Renal cortex interstitium (tissue), 11 donors: ENCODE results near the gene ZMIZ1. TPM values are rescaled to one million over a fixed set of nuclear protein-coding genes. Genes with fewer than 3 reads are reported as not detected.

Source experiments
- DNase-seq, 11 donors: peaks; one replicate each; pipeline ENCODE4 v3.0.0-alpha.2; 2013; ENCODE audit warnings: low read depth in 9 of 11, low spot score in 4 of 11; ENCODE audit errors: extremely low read depth in 1 of 11
- polyA plus RNA-seq, 3 donors: library from polyadenylated mRNA; unstranded; fragments of 120-200 nt; gene quantifications; one replicate each; pipeline ENCODE4 v1.2.1, GENCODE V29; 2013; ENCODE audit not compliant: insufficient read length in 3 of 3

Gene ZMIZ1
- polyA plus RNA-seq, 3 donors = 69.2 to 85.6 (median 74.3) TPM

- DNase-seq = no peak
Measured at GRCh38 chr10:79048639-79049550, 19.9 kb upstream of the ZMIZ1 start.

- no peak for DNase-seq
Measured at GRCh38 chr10:79049931-79050895, 18.6 kb upstream of the ZMIZ1 start.

- DNase-seq = no peak
Measured at GRCh38 chr10:79050896-79051555, 17.7 kb upstream of the ZMIZ1 start.

- no peak for DNase-seq
Measured at GRCh38 chr10:79051766-79052165, 17.0 kb upstream of the ZMIZ1 start.

GRCh38 chr10:79052291-79053080 lies 16.3 kb upstream of the ZMIZ1 start:
- DNase-seq = peak in 4 of 11 donors; percentile 38 to 50 (median 43)

GRCh38 chr10:79053081-79053434 lies 15.7 kb upstream of the ZMIZ1 start:
- no peak for DNase-seq

GRCh38 chr10:79053481-79054202 lies 15.1 kb upstream of the ZMIZ1 start:
- no peak for DNase-seq

- DNase-seq = no peak
Measured at GRCh38 chr10:79054203-79055099, 14.3 kb upstream of the ZMIZ1 start.

- DNase-seq = no peak
Measured at GRCh38 chr10:79055100-79055782, 13.5 kb upstream of the ZMIZ1 start.

GRCh38 chr10:79055892-79056291 lies 12.9 kb upstream of the ZMIZ1 start:
- DNase-seq = no peak

GRCh38 chr10:79056361-79056735 lies 12.4 kb upstream of the ZMIZ1 start:
- DNase-seq = no peak

- DNase-seq = no peak
Measured at GRCh38 chr10:79056736-79057391, 11.9 kb upstream of the ZMIZ1 start.

- DNase-seq = no peak
Measured at GRCh38 chr10:79057481-79058275, 11.1 kb upstream of the ZMIZ1 start.

- no peak for DNase-seq
Measured at GRCh38 chr10:79058899-79059841, 9.6 kb upstream of the ZMIZ1 start.
